Measurements from ENCODE around the gene HPRT1. TPM values are rescaled to one million over a fixed set of nuclear protein-coding genes. Genes with fewer than 3 reads are reported as not detected.

HPRT1 gene
- total RNA-seq, 1 donor from 2014 or later, result 14.8 TPM

- H3K4me3 ChIP-seq (ENCODE audit: low read depth, low read length), result no peak overlapping the region
- TF ChIP-seq CTCF (conservative IDR thresholded peaks at IDR 0.05; ENCODE audit: low read depth, low read length), result no peak
- no peak for DNase-seq (ENCODE audit: low read depth)
These were observed 65.3 kb downstream of the HPRT1 start for GRCh38 chrX:134525086-134525792.

GRCh38 chrX:134526399-134526798 lies 66.4 kb downstream of the HPRT1 start:
- no peak for DNase-seq (ENCODE audit: low read depth)
- no peak for TF ChIP-seq CTCF (conservative IDR thresholded peaks at IDR 0.05; ENCODE audit: low read depth, low read length)
- no peak overlapping the region for H3K4me3 ChIP-seq (ENCODE audit: low read depth, low read length)

- no peak for TF ChIP-seq CTCF (conservative IDR thresholded peaks at IDR 0.05; ENCODE audit: low read depth, low read length)
- no peak for DNase-seq (ENCODE audit: low read depth)
- no peak overlapping the region for H3K4me3 ChIP-seq (ENCODE audit: low read depth, low read length)
These were observed 69.0 kb downstream of the HPRT1 start for GRCh38 chrX:134528960-134529359.

- TF ChIP-seq CTCF (conservative IDR thresholded peaks at IDR 0.05; ENCODE audit: low read depth, low read length), result no peak
- no peak overlapping the region for H3K4me3 ChIP-seq (ENCODE audit: low read depth, low read length)
- DNase-seq (ENCODE audit: low read depth), result no peak
These were observed 69.5 kb downstream of the HPRT1 start for GRCh38 chrX:134529481-134529880.

GRCh38 chrX:134530845-134531244 lies 70.9 kb downstream of the HPRT1 start:
- TF ChIP-seq CTCF (conservative IDR thresholded peaks at IDR 0.05; ENCODE audit: low read depth, low read length), result no peak
- no peak overlapping the region for H3K4me3 ChIP-seq (ENCODE audit: low read depth, low read length)
- no peak for DNase-seq (ENCODE audit: low read depth)

- H3K4me3 ChIP-seq (ENCODE audit: low read depth, low read length), result no peak overlapping the region
- no peak for TF ChIP-seq CTCF (conservative IDR thresholded peaks at IDR 0.05; ENCODE audit: low read depth, low read length)
- no peak for DNase-seq (ENCODE audit: low read depth)
These were observed 73.4 kb downstream of the HPRT1 start for GRCh38 chrX:134533352-134533751.

GRCh38 chrX:134533952-134534351 lies 74.0 kb downstream of the HPRT1 start:
- DNase-seq (ENCODE audit: low read depth), result no peak
- no peak for TF ChIP-seq CTCF (conservative IDR thresholded peaks at IDR 0.05; ENCODE audit: low read depth, low read length)
- H3K4me3 ChIP-seq (ENCODE audit: low read depth, low read length), result no peak overlapping the region
